Measurements from ENCODE around the gene HLA-DPA1.

HLA-DPA1 gene

GRCh38 chr6:33019372-33019771 lies 54.1 kb downstream of the HLA-DPA1 start:
- ChIA-PET POLR2A (interaction anchor here (1.0 kb wide), 1 partner anchor 47 kb away, joined by 4 read pairs; no protein-coding TSS in a partner anchor), CTCF (interaction anchor here (1.8 kb wide), 1 partner anchor 35 kb away, joined by 5 read pairs; no protein-coding TSS in a partner anchor)
- DNase-seq (ENCODE audit: extremely low spot score): no peak
- TF ChIP-seq CTBP1 (IDR thresholded peaks at IDR 0.05; ENCODE audit: borderline replicate concordance) (no peak), PKNOX1 (IDR thresholded peaks at IDR 0.05) (no peak), FOXM1 (IDR thresholded peaks at IDR 0.05; ENCODE audit: borderline replicate concordance) (no peak), ZNF384 (IDR thresholded peaks at IDR 0.05) (no peak), SP1 (IDR thresholded peaks at IDR 0.05) (no peak)

GRCh38 chr6:33018904-33019303 lies 54.5 kb downstream of the HLA-DPA1 start:
- no peak for TF ChIP-seq SP1 (IDR thresholded peaks at IDR 0.05)
- TF ChIP-seq FOXK2 (IDR thresholded peaks at IDR 0.05): no peak
- POLR2A ChIA-PET: interaction anchor here (1.0 kb wide), 1 partner anchor 47 kb away, joined by 4 read pairs; no protein-coding TSS in a partner anchor
- no peak for DNase-seq (ENCODE audit: extremely low spot score)
- CTCF ChIA-PET: interaction anchor here (1.8 kb wide), 1 partner anchor 35 kb away, joined by 5 read pairs; no protein-coding TSS in a partner anchor

DNA sequence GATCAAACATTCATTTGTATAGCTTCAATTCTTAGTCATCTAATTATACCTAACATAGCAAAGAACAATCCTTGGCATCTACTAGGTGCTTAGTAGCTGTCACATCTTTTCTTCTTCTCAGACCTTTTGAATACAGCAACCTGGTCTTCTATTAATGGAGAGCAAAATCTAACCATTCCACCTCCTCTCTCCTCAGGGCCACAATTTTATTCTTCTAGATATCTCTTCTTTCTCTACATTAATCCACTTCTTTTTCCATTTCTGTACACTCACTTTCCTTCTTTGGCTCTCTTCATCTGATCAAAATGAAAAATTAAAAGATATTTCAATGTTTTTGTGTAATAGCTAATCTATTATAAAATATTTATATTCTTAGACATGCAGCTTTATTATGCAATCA lies 55.0 kb downstream of the HLA-DPA1 start:
- POLR2A ChIA-PET: interaction anchor here (0.7 kb wide), 1 partner anchor 47 kb away, joined by 3 read pairs; no protein-coding TSS in a partner anchor
- CTCF ChIA-PET: interaction anchor here (1.8 kb wide), 1 partner anchor 34 kb away, joined by 5 read pairs; no protein-coding TSS in a partner anchor
- no peak for DNase-seq (ENCODE audit: extremely low spot score)
- TF ChIP-seq FOXK2 (IDR thresholded peaks at IDR 0.05) (no peak), ARNT (IDR thresholded peaks at IDR 0.05) (no peak)

DNA sequence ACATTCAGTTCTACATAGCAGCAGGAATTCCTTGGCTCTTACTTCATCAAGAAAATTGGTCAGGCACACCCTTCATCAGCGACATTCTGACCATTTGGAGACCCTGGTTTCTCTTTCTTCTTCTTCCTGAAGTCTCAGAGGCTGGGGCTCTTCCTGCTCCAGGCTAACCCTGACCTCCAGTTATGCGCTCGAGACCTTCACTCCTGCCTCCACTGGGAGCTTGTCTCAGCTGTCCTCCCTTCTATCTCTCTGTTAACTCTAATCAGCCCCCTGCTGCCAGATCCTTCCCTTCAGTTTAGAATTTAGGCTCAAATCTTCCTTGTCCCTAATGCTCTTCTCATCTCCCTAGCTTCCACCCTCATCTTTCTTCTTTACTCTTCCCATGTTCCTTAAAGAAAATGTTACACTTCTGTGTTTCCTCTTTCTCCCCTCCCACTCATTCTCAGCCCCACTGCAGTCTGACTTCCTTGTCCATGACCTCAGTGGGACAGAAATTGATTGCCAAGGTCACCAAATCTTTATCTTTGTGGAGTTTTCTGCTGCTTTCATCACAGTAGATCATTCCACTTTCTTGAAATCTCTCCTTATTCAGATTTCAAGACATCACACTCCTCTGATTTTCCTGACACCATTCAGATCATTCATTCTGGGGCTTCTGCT lies 55.6 kb downstream of the HLA-DPA1 start:
- ChIA-PET POLR2A (interaction anchor here (0.7 kb wide), 1 partner anchor 46 kb away, joined by 3 read pairs; no protein-coding TSS in a partner anchor), CTCF (interaction anchor here (1.8 kb wide), 1 partner anchor 33 kb away, joined by 5 read pairs; no protein-coding TSS in a partner anchor)
- TF ChIP-seq SUZ12 (IDR thresholded peaks at IDR 0.05) (no peak), ARNT (IDR thresholded peaks at IDR 0.05) (no peak), BHLHE40 (IDR thresholded peaks at IDR 0.05; ENCODE audit: borderline replicate concordance) (no peak), PKNOX1 (IDR thresholded peaks at IDR 0.05) (no peak), CTBP1 (IDR thresholded peaks at IDR 0.05; ENCODE audit: borderline replicate concordance) (no peak), ZNF384 (IDR thresholded peaks at IDR 0.05) (no peak)
- DNase-seq (ENCODE audit: extremely low spot score): no peak

- POLR2A ChIA-PET: no interaction called here
- CTCF ChIA-PET: no interaction called here
- no peak for DNase-seq (ENCODE audit: extremely low spot score)
- TF ChIP-seq PKNOX1 (IDR thresholded peaks at IDR 0.05): no peak
- no peak for TF ChIP-seq ARNT (IDR thresholded peaks at IDR 0.05)
- TF ChIP-seq TARDBP (IDR thresholded peaks at IDR 0.05): no peak
- no peak for TF ChIP-seq L3MBTL2 (conservative IDR thresholded peaks at IDR 0.05)
- TF ChIP-seq FOXM1 (IDR thresholded peaks at IDR 0.05; ENCODE audit: borderline replicate concordance): no peak
- no peak for TF ChIP-seq ELF4 (IDR thresholded peaks at IDR 0.05)
- TF ChIP-seq LEF1 (IDR thresholded peaks at IDR 0.05; ENCODE audit: borderline replicate concordance): no peak
- no peak for TF ChIP-seq CTBP1 (IDR thresholded peaks at IDR 0.05; ENCODE audit: borderline replicate concordance)
- no peak for TF ChIP-seq FOXK2 (IDR thresholded peaks at IDR 0.05)
- no peak for TF ChIP-seq SUZ12 (IDR thresholded peaks at IDR 0.05)
- no peak for TF ChIP-seq SP1 (IDR thresholded peaks at IDR 0.05)
- no peak for TF ChIP-seq NFRKB (IDR thresholded peaks at IDR 0.05)
- no peak for TF ChIP-seq BHLHE40 (IDR thresholded peaks at IDR 0.05; ENCODE audit: borderline replicate concordance)
- TF ChIP-seq FOXA1 (IDR thresholded peaks at IDR 0.05): no peak
- no peak for TF ChIP-seq ZNF384 (IDR thresholded peaks at IDR 0.05)
- no peak for TF ChIP-seq HDGF (IDR thresholded peaks at IDR 0.05; ENCODE audit: borderline replicate concordance)
These were observed 56.4 kb downstream of the HLA-DPA1 start for GRCh38 chr6:33017018-33017417.

DNA sequence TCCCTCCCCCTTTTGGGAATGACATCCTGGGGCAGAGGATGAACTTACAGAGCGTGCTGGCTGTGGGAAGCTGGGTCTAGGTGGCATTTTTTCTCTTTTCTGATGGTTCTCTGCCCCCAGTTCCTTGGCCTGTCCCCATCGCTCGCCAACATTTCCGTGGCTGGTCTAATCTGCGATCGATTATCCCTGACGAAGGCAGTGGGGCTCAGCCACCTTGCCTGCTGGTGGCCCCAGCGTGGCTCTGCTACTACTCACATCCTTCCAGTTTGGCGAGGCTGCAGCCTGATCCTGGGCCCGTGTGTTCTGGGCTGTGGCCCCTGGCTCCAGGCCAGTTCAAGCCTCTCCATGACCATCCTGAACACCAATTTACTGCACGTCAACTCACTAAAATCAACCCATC lies 57.7 kb downstream of the HLA-DPA1 start:
- CTCF ChIA-PET: interaction anchor here (0.9 kb wide), 2 partner anchors 132 to 231 kb away, joined by 3 read pairs; no protein-coding TSS in a partner anchor
- POLR2A ChIA-PET: no interaction called here
- DNase-seq (ENCODE audit: extremely low spot score): no peak
- TF ChIP-seq FOXM1 (IDR thresholded peaks at IDR 0.05; ENCODE audit: borderline replicate concordance) (no peak), ARNT (IDR thresholded peaks at IDR 0.05) (no peak), LEF1 (IDR thresholded peaks at IDR 0.05; ENCODE audit: borderline replicate concordance) (no peak), TARDBP (IDR thresholded peaks at IDR 0.05) (no peak), ZNF384 (IDR thresholded peaks at IDR 0.05) (no peak), SUZ12 (IDR thresholded peaks at IDR 0.05) (no peak), NFRKB (IDR thresholded peaks at IDR 0.05) (no peak), SP1 (IDR thresholded peaks at IDR 0.05) (no peak), BHLHE40 (IDR thresholded peaks at IDR 0.05; ENCODE audit: borderline replicate concordance) (no peak), PKNOX1 (IDR thresholded peaks at IDR 0.05) (no peak), FOXA1 (IDR thresholded peaks at IDR 0.05) (no peak)
